GM12892 (cell line): ENCODE data around the gene ESR1.

Experiments
- POLR2A ChIP-seq: IDR thresholded peaks from 2 replicates; pipeline ENCODE4 v1.6.1; 2011; ENCODE audit warnings: low read depth, low read length, control low read depth
- POLR2AphosphoS5 ChIP-seq: IDR thresholded peaks from 2 replicates; pipeline ENCODE4 v1.6.1; 2011; ENCODE audit warnings: low read depth, low read length, control low read depth
- TAF1 ChIP-seq: IDR thresholded peaks from 2 replicates; pipeline ENCODE4 v1.6.1; 2011; ENCODE audit warnings: low read depth, mild to moderate bottlenecking, control low read depth, low read length, borderline replicate concordance

- TF ChIP-seq TAF1 (no peak), POLR2A (no peak), POLR2AphosphoS5 (no peak)
Observed at GRCh38 chr6:151900256-151900655, 92.8 kb downstream of the ESR1 start.
